ENCODE results near the gene TRMU.
"Not testable (repeated sequence)": the region's sequence is repeated elsewhere in the genome, so short reads cannot be mapped to it uniquely, and the experiment has no call there.

Gene TRMU

GRCh38 chr22:46382524-46382923, 47.0 kb downstream of the TRMU start:
- no peak for DNase-seq (ENCODE audit: low read depth in 2 of 2, low spot score in 1 of 2)

GRCh38 chr22:46386312-46386711, 50.8 kb downstream of the TRMU start:
- DNase-seq (ENCODE audit: low read depth in 2 of 2, low spot score in 1 of 2): no peak

GRCh38 chr22:46387748-46388147, 52.2 kb downstream of the TRMU start:
- no peak for DNase-seq (ENCODE audit: low read depth in 2 of 2, low spot score in 1 of 2)

GRCh38 chr22:46388647-46389046, 53.1 kb downstream of the TRMU start:
- no peak for DNase-seq (ENCODE audit: low read depth in 2 of 2, low spot score in 1 of 2)

- no peak for DNase-seq (ENCODE audit: low read depth in 2 of 2, low spot score in 1 of 2)
Observed at GRCh38 chr22:46389081-46389480, 53.6 kb downstream of the TRMU start.

- DNase-seq (ENCODE audit: low read depth in 2 of 2, low spot score in 1 of 2): no peak
Observed at GRCh38 chr22:46390105-46390651, 54.7 kb downstream of the TRMU start.

GRCh38 chr22:46390652-46391301, 55.3 kb downstream of the TRMU start:
- no peak for DNase-seq (ENCODE audit: low read depth in 2 of 2, low spot score in 1 of 2)

- DNase-seq (ENCODE audit: low read depth in 2 of 2, low spot score in 1 of 2): no peak
Observed at GRCh38 chr22:46391486-46392136, 56.1 kb downstream of the TRMU start.

- DNase-seq (ENCODE audit: low read depth in 2 of 2, low spot score in 1 of 2): no peak
Observed at GRCh38 chr22:46392137-46392844, 56.8 kb downstream of the TRMU start.

- no peak for DNase-seq (ENCODE audit: low read depth in 2 of 2, low spot score in 1 of 2)
Observed at GRCh38 chr22:46393873-46394272, 58.4 kb downstream of the TRMU start.

- no peak for DNase-seq (ENCODE audit: low read depth in 2 of 2, low spot score in 1 of 2)
Observed at GRCh38 chr22:46394622-46395021, 59.1 kb downstream of the TRMU start.

GRCh38 chr22:46395145-46395544, 59.6 kb downstream of the TRMU start:
- DNase-seq (ENCODE audit: low read depth in 2 of 2, low spot score in 1 of 2): no peak

- not testable (repeated sequence) for DNase-seq (ENCODE audit: low read depth in 2 of 2, low spot score in 1 of 2)
Observed at GRCh38 chr22:46397049-46397448, 61.5 kb downstream of the TRMU start.

GRCh38 chr22:46397514-46397913, 62.0 kb downstream of the TRMU start:
- no peak for DNase-seq (ENCODE audit: low read depth in 2 of 2, low spot score in 1 of 2)

- DNase-seq (ENCODE audit: low read depth in 2 of 2, low spot score in 1 of 2): no peak
Observed at GRCh38 chr22:46397951-46398350, 62.4 kb downstream of the TRMU start.

- DNase-seq (ENCODE audit: low read depth in 2 of 2, low spot score in 1 of 2): no peak
Observed at GRCh38 chr22:46399251-46400024, 63.9 kb downstream of the TRMU start.

- no peak for DNase-seq (ENCODE audit: low read depth in 2 of 2, low spot score in 1 of 2)
Observed at GRCh38 chr22:46401370-46401769, 65.9 kb downstream of the TRMU start.

GRCh38 chr22:46402505-46402904, 67.0 kb downstream of the TRMU start:
- no peak for DNase-seq (ENCODE audit: low read depth in 2 of 2, low spot score in 1 of 2)

- DNase-seq (ENCODE audit: low read depth in 2 of 2, low spot score in 1 of 2): not testable (repeated sequence)
Observed at GRCh38 chr22:46403880-46404279, 68.4 kb downstream of the TRMU start.

- no peak for DNase-seq (ENCODE audit: low read depth in 2 of 2, low spot score in 1 of 2)
Observed at GRCh38 chr22:46405901-46406300, 70.4 kb downstream of the TRMU start.

GRCh38 chr22:46406349-46406748, 70.8 kb downstream of the TRMU start:
- no peak for DNase-seq (ENCODE audit: low read depth in 2 of 2, low spot score in 1 of 2)

All from stimulated activated CD8-positive, alpha-beta memory T cell treated with anti-CD3 and anti-CD28 coated beads, Interleukin-4, amount 100 ng/mL, for 4 hours (primary cell).